ENCODE measurements around the gene EIF5.

EIF5 gene

DNA sequence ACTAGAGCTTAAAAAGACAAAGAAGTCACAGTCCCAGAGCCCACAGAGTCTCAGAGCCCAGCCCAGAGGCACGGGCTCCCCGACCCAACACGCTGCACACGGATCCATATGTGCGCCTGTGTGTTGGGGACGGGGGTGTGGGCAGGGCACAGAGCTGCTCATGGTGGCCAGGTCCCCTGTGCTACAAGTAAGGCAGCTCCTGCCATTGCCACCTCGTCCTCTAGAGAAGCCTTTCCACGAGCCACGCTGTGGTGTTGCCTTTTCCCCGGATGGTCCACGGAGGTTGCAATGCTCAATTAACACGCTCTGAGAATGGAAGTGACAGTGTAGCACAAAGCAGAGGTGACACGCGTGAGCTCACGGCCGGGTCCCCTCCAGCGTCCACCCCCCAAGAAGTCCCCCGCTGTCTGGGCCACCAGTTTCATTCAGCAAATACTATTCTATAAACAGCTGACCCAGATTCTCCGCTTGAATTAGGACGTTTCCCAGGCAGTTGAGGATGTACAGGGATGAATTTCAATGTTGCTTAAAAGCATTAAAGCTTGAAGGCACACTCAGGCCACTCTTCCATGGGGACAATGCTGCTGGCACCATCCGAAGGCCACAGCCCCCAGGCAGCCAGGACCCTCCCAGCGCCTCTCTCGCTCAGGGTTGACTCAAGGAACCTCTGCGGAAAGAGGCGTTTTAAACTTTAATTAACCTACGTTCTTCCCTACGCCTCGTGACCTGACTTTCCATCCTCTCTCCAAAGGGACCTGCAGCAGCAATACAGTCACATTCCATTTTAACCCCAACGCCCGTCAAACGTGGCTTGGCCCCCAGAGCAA, 22.7 kb upstream of the EIF5 start:
- DNase-seq = no peak

DNA sequence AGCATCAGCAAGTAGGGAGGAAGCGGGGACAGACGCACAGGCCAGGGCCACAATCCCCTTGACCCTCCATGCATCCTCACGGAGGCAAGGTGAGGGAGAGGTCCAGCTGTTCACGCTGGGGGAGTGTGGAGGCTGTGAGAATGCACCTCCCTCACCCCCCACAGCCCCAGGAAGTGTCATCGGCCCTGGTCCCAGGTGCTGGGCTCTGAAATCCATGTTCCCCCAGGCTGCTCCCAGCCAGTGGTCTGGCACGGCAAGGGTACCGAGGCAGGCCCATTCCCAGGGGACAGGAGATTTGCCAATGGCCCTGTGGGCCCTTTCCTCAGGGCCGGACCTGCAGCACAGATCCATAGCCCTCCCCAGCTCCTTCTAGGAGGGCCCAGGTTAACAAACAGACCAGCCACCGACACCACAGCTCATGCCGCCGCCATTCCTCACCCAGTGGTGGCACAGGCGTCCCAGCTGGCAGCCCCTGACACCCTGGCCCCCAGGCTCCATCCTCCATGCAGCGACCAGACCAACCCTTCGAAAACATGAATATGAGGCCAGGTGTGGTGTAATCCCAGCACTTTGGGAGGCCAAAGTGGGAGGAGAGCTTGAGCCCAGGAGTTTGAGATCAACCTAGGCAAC, 21.9 kb upstream of the EIF5 start:
- no peak for DNase-seq

DNA sequence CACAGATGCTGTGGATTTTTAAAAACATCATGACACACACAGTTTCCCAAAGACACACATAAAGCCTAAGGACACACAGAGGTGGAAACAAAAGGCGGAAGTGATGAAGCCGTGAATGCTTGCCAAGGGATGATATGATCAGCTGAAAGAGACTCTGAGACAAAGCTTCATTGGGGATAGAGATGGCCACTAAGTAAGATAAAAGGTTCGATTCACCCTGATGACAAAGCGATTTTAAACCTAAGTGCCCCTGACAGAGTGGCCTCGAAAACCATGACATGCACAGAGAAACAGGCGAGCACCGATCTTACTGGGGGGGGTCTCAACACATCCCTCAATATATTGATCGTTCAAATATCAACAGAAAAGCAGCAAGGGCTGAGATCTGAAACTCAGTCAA, 20.3 kb upstream of the EIF5 start:
- no peak for DNase-seq

DNA sequence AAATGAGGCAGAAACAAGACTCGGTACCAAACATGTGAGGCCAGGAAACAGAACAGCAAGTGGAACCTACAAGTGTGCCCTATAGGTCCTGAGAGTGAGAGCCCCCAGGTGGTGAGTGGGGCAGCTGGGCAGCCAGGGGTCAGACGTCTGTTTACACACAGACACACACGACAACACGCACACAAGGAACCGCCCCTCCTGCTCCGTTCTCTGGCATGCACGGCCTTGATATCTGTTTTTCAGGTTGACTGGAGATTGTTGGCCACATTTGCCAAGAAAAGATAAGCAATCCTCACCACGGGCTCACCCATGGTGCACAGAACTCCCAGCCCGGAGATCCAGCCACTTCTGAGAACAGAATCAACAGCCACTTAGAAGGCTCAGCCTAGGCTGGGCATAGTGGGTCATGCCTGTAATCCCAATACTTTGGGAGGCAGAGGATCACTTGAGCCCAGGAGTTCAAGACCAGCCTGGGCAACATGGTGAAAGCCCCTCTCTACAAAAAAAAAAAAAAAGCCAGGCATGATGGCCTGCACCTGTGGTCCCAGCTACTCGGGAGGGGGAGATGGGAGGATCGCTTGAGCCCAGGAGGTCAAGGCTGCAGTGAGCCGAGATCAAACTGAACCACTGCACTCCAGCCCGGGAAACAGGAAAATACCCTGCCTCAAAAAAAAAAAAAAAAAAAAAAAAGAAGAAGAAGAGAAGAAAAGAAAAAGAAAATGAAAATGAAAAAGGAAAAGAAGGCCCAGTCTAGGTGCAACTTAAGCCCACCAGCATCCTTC, 19.4 kb upstream of the EIF5 start:
- DNase-seq = no peak

DNA sequence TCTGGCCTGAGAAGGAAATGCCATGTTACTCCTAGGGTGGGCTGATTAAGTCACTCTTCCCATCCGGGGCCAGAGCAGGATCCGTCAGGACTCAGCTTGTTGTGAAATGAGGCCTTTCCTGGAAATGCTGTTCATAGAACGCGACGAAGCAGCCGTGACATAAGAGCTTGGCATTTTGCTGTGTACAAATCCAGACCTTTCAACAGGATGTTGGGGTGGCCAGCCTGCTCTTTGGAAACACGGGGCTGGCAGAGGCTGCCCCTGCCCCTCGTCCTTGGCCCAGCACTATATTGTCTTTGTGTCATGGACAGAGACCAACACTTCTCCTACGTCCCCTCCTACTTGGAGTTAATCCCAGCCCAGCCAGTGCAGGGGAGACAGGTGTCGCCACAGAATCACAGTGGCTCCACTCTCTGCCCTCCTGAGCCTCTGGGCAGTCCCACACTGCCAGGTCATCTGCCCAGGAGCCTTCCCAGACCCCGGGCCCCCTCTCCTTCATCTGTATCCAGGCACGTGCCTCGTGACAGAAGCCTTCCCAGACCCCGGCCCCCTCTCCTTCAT, 18.6 kb upstream of the EIF5 start:
- DNase-seq = no peak

DNA sequence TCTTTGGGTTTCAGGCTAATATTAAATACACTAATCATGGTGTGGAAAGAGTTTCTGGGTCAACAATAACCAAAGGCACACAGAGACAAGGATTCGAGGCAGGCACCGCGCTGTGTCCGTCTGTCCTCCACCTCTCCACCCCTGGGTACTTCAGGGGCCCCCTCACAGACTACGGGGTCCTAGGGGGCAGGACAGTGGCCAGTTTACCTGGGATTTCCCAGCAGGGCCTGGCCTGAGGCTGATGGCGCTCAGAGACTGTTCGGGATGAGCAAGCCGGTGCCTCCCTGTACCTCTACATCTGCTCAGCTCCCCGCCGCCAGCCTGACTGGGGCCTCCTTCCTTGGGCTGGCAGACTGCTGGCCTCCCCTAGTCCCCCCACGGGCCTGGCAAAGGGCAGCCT, 18.1 kb upstream of the EIF5 start:
- no peak for DNase-seq

DNA sequence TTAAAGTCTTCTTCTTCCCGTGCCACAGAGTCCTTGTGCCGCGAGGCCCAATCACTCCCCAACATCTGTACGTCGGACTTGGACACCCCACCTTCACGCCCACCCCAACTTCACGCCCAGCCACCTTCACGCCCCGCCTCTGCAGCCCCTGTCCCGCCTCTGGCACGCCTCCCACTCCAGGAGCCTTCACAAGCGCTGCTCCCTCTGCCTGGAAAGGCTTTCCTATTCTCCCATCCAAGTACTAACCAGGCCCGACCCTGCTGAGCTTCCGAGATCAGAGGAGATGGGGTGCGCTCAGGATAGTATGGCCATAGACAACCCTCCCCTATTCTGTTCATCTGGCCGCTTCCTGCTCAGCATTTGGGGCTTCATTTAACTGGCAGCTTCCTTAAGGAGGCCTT, 17.3 kb upstream of the EIF5 start:
- DNase-seq = no peak

DNA sequence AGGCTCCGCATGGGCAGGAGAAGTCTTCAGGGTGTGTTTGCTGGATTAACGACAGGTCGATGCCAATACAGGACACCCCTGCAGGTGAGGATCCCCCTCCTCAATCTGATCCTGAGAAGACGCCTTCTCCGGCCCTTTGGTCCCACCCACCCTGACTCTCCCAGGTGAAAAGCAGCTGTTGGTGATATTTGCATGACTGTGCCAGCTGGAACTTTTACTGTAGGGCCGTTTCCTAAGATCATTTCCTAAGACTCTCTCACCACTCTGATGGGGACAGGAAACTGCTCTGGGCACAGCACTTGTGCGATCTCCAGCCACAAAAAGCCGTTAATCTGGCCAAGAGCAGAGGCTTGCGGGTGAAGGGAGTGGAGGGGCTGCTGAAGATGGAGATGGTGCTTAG, 16.8 kb upstream of the EIF5 start:
- DNase-seq = no peak

DNA sequence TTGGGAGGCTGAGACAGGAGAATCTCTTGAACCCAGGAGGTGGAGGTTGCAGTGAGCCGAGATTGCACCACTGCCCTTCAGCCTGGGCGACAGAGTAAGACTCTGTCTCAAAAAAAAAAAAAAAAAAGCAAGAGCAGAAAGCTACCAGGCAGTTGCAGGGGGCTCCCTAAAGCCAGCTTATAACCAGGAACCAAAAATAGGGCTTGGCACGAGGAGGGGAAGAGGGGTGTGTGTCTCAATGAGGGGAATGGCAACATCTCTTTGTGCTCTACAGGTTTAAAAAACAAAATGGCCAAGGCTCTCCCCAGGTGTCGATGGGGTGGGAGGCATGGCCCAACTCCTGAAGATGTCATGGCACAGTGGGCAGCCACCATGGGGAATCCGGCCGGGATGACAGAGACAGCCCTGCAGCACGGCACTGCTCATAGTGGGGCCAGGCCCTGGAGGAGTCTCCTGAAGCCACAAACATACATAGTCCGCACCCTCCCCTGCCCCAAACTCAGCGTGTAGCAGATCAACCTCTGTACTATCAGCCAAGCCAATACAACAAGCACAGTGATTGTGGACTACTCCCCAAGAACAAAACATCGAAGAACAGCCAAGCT, 16.0 kb upstream of the EIF5 start:
- no peak for DNase-seq

DNA sequence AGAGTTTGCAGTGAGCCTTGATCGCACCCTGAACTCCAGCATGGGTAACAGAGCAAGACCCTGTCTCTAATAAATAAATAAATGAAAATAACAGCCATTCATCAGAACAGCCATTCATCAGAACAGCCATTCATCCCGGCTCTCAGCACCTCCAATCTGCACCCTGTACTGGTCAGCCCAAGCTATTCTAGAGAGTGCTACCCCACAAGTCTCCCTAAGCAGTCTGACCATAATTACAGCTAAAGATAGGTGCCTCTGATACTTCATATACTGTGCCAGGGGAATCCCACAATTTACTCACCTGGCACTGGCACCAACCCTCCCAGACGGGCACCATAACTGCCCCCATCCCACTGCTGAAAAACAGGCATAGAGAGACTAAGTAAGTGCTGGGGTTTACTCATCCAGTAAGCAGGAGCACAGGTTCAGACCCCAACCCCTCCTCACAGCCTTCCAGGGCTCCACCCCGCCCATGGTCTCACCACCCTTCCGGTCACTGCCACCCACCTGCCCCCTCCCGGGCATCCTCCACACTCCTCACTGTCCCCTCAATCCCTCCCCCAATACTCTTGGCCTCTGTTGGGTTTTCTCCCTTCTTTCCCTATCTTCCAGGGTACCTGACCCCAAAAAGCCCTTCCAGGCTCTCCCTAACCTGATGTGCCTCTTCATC, 15.2 kb upstream of the EIF5 start:
- no peak for DNase-seq

DNA sequence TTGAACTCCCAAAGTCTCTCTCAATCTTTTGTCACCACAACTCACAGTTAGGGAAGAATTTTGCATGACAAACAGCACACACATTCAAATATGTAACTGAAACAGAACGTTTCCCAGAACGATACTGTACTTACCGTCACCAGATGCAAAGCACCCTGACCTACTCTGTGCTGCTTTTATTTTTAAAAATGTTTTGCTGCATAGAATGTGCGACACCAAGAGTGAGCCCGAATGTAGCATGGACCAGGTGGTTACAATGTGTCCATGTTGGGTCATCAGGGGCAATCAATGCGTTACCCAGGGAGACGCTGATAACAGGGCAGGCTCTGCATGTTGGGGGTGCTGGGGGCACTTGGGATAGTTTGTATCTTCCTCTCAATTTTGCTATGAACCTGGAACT, 14.6 kb upstream of the EIF5 start:
- DNase-seq = no peak

DNA sequence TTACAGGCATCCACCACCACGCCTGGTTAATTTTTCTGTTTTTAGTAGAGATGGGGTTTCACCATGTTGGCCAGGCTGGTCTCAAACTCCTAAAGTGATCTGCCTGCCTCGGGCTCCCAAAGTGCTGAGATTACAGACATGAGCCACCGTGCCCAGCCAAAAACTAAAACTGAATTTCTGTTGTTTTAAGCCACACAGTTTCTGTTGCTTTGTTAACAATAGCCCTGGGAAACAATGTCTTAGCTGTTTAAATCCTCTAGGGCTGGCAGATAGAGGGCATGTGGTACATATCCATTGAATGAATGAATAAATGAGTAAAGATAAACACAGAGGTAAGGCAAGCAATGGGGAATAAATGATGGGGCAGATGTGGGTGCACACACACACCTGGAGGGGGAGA, 8.0 kb upstream of the EIF5 start:
- DNase-seq = no peak

DNA sequence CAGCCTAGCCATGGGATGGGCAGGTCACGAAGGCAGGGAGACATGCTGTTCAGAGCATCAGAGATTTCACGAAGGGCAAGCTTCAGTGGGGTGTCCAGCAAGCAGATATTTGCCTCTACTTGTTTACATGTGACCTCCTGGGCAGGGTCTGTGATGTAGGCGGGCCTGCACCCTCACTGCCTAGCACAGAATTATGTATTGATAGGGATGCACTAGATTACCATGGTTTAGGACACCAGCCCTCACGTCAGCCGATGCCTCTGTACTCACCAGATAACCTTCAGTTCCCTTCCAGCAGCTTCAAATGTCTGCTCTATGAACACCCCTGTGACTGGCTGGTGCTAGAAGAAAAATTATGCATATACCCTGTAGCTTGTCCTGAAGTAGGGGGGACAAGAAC, 5.1 kb upstream of the EIF5 start:
- DNase-seq = no peak

DNA sequence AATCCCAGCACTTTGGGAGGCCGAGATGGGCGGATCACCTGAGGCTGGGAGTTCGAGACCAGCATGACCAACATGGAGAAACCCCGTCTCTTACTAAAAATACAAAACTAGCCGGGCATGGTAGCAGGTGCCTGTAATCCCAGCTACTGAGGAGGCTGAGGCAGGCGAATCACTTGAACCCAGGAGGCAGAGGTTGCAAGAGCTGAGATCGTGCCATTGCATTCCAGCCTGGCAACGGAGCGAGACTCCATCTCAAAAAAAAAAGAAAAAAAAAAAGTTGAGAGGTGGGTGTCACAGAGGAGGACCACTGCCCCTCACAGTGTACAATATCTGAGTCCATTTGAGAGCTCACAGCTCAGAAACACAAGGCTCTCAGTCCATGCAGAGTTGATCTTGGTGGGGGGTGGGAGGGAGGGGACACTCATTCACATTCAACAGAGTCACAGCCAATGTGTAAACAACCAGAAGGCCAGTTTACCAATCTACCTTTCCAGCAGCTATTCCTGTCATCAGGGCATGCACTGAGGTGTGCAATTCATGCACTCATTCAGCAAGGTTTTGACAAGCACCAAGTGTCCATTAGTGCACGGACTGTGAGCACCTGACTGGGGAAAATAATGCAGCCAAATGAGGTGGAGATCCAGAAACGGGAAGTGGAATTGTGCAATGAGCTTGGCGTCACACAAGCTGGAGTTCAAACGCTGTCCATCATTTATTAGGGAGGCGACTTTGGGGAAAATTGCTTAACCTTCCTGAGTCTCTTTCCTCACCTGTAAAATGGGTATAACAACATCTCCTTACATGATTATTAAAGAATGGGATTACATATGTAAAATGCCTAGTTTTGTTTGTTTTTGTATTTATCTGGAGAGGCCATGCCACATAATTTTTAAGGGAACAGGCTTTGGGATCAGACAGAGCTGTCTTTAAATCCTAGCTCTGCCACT, 4.4 kb upstream of the EIF5 start:
- peak; percentile 84 for DNase-seq

DNA sequence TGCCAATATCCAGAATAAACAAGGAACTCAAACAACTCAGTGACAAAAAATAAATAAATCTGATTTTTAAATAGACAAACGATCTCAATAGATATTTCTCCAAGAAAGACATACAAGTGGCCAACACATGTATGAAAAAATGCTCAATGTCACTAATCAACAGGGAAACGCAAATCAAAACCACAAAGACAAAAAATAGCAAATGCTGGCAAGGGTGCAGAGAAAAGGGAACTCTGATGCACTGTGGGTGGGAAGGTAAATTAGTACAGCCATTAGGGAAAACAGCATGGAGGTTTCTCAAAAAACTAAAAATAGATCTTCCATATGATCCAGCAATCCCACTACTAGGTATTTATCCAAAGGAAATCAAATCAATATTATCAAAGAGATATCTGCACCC, 3.5 kb upstream of the EIF5 start:
- no peak for DNase-seq

DNA sequence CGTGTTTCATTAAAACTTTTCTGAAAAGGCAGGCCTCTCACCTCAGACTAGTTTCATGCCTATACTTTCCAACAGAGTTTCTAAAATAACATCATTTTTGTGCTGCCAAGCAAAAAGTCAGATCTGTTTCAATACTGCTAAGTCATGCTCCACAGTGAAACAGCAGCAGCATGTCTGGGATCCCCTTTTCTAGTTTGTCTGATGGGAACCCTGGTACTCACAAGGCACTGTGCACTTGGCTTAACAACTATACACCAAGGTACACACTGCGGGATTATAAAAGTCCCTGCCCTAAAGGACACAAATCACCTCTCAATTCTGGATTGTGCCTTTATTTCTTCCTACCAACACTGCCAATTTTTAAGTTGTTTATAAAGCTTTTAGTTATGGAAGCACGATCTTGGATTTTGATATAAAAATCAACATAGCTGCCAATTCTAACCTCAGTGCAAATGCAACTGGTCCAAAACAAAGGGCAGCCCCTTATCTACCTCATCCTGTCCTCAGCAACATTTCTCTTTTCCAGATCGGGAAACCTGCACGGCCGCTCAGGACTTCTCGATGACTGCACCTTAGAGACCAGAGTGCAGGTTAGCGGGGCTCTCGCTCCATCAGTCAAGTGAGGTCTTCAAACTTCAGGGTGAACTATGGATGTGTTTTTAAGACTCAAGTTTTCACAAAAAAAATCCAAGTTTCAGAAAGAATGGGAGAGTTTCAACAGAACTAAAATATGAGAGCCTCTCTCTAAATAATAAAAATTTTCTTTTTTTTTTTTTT, 1.7 kb upstream of the EIF5 start:
- peak; percentile 38 for DNase-seq

DNA sequence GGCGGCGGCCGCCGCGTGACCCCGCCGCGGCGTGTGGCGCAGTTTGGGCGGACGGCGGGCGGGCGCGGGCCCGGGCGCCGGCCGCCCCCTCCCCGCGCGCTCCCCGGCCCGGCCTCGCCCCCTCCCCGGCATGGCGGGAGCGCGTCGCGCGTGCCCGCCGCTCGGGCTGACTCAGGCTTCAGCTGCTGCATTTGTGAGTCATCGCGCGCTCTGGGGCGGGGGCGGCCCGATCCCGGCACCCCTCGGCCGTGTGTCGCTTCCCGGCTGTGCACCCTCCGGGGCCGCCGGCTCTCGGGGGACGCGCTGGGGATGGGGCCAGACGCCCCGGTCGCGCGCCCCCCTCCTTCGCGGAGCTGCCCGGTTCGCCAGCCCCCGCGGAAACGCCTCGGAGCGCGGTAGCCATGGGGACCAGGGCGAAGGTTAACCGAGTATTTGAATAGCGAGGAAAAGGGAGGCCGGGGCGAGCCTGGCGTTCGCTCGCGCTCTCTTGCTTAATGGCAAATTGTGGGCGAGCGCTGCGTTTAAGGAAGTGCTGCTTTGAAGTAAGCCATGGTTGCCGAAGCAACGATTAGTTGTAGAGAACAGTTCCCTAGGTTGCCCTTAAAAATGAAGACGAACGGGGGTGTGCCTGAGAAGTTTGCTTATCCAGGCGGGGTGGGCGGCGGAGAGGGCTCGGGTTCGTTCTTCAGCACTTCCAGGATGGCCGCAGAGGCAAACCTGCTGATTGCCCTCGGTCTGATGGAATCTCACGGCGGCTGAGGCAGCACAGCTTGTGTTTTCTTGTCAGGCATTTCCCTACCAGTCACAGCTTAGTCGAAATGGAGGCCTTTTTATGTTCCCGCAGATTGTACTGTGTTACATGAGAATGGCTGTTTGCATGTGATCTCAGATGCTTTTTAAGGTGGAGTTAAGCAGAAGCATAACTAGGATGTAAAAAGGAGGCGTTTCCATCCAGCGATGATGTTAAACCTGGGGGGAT, 896 bp downstream of the EIF5 start:
- DNase-seq = peak; percentile 10

DNA sequence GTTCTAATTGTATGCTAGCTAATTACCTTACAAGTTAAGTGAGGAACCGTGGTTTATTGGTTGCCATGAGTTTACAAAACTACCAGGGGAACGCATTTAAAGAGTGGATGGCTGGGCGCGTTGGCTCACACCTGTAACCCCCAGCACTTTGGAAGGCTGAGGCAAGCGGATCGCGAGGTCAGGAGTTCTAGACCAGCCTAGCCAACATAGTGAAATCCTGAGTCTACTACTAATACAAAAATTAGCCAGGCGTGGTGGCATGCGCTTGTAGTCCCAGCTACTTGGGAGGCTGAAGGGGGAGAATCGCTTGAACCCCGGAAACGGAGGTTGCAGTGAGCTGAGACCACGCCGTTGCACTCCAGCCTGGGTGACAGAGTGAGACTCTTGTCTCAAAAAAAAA, 2.2 kb downstream of the EIF5 start:
- no peak for DNase-seq

DNA sequence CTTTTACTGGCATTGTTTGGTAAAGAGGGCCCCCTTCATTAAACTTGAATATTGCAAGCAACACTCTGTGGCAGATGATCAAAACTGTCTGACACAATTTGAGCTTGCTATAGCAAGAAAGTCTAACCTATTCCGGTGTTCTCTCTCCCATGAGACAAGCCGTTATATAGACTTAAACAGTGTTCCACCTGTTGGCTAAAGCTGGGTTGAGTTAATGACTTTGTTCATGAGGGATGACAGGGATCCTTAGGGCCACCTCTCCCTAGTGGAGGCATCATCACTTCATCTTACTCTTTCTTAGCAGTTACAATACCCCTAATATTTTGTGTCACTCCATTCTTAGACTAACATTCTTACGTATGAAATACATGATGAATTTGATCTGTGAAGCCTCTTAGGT, 3.8 kb downstream of the EIF5 start:
- no peak for DNase-seq
